GM18498 (cell line): ENCODE results near the gene PROSER2.

ENCODE experiments used
- ATAC-seq: cut with Tn5 transposase; IDR thresholded peaks from one replicate; pipeline ENCODE4 v1.9.1; 2021; ENCODE audit warnings: mild to moderate bottlenecking, moderate library complexity; ENCODE audit not compliant: unreplicated experiment

The PROSER2 gene

DNA sequence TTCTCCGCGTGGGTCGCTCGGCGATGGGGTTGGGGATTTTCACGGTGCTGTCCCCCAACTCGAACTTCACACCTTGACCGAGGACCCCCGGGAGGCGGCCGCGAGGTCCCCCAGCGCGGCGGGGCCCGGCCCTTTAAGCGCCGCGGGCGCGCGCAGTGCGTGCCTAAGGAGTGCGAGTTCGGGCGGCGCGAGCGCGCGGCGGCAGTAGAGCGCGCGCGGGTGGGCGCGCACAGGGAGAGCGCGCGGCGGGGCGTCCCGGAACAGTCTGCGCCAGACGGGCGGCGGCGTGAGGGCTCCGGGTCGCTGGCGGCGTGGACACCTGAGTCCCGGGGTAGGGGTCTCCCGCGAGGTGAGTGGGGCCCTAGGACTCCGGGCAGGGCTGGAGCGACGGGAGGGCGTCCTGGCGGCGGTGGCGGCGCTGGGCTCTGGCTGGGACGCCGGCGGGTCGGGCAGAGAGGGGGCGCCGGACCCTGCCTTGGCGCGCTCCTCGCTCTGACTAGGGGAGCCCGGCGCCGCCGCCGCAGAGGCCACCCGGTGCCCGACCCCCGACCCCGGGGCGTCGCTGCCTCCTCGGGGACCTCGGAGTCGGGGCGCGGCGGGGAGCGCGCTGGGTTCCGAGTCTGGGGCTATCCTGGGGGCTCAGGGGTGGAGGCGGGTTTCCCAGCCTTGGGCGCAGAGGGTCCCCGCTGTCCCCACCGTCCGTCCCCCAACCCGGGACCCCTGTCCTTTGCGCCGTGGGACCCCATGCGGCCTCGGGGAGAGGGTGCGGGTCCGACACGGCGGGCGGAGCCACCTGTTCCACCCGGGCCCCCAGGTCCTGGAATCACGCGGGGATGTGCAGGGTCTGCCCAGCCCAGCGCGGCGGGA lies at the start of gene PROSER2:
TSS of gene PROSER2 (plus strand) at position 235 of the 867 bp plus-strand sequence. CDS start 28,722 bp downstream, outside the sequence.
- ATAC-seq = peak; percentile 73

- no peak for ATAC-seq
Measured at GRCh38 chr10:11773761-11774441, 49.3 kb upstream of the PROSER2 start.

DNA sequence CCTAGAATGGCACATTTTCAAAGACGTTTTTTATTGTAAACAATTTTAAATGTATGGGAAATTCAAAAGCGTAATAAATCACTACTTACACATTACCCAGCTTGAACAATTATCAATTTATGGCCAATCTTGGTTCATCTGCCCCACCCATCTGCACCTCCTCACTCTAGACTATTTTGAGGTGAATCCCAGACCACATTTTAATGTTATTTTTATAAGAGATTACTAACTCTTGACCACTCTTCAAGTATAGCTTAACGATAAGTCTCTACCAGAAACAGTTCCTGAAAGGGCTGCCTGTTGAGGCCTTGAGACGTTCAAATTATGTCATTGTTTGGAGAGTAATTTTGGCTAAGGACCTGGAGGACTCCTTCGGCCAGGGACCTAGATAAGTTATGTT lies 47.7 kb upstream of the PROSER2 start:
- ATAC-seq = no peak

DNA sequence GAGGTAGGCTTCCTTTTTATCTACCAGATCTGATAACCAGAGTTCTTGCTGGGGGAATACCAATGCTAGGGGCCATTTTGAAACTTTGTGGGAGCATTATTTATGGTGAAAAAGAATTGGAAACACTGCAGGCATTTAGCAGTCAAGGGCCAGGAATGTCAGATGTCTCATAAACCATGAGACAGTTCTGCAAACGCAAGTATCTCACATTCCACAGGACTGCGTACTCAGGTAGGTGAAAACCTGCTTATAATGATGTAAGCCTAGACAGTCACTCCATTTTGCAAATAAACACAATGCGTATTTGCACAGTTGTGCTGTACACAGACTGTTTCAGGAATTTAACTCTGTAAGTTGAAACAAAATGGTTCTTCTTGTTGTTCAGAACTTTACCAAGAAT lies 47.1 kb upstream of the PROSER2 start:
- no peak for ATAC-seq

- ATAC-seq = no peak
Measured at GRCh38 chr10:11781114-11781513, 42.0 kb upstream of the PROSER2 start.

GRCh38 chr10:11782793-11783557 lies 40.2 kb upstream of the PROSER2 start:
- peak; percentile 80 for ATAC-seq

GRCh38 chr10:11783558-11783865 lies 39.6 kb upstream of the PROSER2 start:
- ATAC-seq = no peak

DNA sequence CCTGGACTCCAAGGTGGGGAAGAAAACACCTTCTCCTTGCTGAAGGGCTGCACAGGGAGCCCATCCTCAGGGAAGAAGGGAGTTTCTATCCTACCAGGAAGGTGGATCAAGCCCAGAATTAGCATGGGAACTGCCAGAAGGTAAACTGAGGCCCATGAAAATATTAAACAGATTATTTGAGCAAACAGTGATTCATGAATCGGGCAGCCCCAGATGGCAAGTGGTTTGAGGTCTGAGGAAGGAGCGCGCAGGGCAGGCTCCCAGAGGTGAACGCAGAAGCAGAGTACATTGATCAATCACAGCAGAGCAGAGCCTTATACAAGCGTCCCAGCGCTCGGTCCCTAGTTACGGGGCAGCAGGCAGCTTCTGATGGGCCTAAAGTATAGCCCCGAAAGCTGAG lies 35.8 kb upstream of the PROSER2 start:
- no peak for ATAC-seq

DNA sequence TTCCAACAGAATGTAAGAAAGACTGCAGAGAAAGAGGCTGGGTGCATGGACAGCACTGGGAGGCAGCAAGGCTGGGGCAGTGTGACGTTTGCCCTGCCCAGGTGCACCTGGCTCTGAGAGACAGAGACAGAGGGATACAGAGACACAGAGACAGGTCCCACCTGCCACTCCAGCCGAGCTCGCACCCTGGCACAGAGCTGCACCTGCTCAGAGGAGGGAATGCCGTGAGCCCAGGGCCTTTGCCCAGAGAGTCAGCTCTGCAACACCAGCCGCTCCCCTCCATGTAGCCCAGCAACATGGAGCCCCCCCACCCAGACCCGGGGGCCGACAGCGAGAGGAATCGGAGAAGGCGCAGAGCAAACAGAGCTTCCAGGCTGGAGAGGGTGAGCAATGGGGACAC lies 35.3 kb upstream of the PROSER2 start:
- no peak for ATAC-seq

DNA sequence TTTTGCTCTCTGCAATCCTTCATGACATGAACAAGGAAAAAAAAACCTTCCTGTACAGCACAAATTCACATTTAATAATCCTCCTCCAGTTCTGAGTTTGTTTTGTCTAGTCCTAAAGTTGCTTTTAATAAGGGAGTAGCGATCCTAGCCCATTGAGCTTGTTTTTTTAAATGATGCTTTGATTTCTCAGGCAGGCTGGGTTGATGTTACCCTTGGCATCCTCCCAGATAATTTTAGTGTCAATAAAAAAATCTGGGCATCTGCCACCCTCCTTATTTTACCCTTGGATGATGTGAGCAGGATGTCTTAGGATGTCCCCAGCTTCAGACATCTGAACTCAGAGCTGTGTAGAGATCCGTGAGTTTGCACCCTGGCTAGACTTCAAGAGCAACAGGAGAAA lies 33.9 kb upstream of the PROSER2 start:
- ATAC-seq = no peak

- ATAC-seq = no peak
Measured at GRCh38 chr10:11789956-11790355, 33.2 kb upstream of the PROSER2 start.

GRCh38 chr10:11793762-11794479 lies 29.2 kb upstream of the PROSER2 start:
- no peak for ATAC-seq

- no peak for ATAC-seq
Measured at GRCh38 chr10:11794566-11794965, 28.6 kb upstream of the PROSER2 start.

- no peak for ATAC-seq
Measured at GRCh38 chr10:11795101-11795920, 27.8 kb upstream of the PROSER2 start.

GRCh38 chr10:11796474-11796873 lies 26.7 kb upstream of the PROSER2 start:
- ATAC-seq = no peak

DNA sequence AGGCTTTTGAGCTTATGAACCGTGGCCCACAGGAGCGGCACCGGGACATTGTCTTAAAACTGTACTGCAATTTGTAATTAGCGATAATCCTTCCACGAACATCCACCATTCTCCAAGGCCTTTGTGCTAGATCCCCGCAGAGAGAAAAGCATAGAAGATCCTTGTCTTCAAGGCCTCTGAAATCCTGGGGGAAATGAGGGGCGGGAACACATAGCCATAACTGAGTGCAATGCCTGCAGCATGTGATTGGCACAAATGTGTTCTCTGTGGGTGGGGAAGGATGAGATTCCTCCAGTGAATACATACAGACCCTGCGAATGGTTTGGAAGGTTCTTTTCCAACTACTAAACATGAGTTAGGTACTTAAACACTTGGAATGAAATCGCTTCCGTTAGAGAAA lies 25.9 kb upstream of the PROSER2 start:
- ATAC-seq = no peak

- ATAC-seq = no peak
Measured at GRCh38 chr10:11797847-11798633, 25.1 kb upstream of the PROSER2 start.

DNA sequence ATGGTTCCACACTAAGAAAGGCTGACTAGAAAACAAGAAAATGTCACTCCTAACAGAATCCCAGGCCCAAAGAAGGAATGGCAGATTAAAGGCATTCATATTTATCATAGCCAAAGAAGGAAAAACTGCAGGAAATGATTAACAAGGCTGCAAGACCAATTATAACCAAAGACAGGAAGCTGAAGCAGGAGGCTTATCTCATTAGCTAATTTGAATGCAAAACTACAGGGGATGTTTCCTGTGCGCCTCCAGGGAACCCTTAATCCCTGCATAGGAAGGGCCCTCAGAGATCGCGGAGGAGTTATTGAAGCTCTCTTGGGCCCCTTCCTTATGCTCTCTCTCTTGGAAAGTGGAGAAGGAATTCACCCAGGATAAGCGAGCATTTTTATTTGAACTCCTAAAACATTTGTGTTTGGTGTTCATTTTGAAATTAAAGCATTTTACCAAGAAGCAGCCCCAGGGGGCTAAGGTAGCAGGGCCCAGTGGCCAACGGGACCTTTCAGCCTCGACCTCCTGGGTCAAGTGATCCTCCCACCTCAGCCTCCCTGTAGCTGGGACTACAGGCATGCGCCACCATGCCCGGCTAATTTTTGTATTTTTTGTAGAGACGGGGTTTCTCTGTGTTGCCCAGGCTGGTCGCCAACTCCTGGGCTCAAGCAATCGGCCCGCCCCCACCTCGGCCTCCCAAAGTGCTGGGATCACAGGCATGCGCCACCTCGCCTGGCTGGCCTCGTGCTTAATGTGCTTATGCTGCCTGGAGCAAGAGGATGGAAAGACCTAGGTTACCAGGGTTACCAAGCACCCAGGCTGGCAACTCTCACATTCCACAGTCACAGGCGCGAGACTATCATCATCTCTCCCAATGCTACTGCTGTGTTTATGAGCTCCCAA lies 24.1 kb upstream of the PROSER2 start:
- ATAC-seq = no peak

DNA sequence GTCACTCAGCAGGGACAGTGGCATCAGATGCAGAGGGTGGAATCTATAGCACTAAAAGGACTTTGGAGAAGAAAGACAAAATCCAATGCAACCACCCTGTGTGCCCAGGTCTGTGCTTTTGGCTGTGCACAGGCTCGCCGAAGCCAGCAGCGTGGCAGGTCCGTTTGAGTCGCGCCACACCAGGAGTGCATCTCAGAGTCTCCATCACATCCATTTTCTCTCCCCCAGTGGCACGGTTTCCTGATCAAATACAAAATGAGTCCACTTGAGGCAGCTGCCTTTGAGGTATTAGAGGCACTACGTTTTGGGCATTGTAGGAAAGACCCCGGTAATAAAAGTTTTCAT lies 23.4 kb upstream of the PROSER2 start:
- no peak for ATAC-seq
